H9 (cell line): ENCODE data around the gene ETV6. TPM values are rescaled to one million over a fixed set of nuclear protein-coding genes. Genes with fewer than 3 reads are reported as not detected.

Experiments
- DNase-seq: peaks from one replicate; pipeline ENCODE4 v3.0.0-alpha.2; 2017
- H2AFZ ChIP-seq: one replicate; pipeline ENCODE4 v1.6.1; 2013; ENCODE audit warnings: mild to moderate bottlenecking, low read length, control low read depth, moderate library complexity
- H2AK5ac ChIP-seq: 2 replicates; pipeline ENCODE4 v1.6.1; 2013; ENCODE audit warnings: low read length, control low read depth, mixed read lengths; ENCODE audit not compliant: insufficient read length
- H2BK120ac ChIP-seq: one replicate; pipeline ENCODE4 v1.6.1; 2013; ENCODE audit warnings: low read depth, mild to moderate bottlenecking, low read length, control low read depth, inconsistent platforms; ENCODE audit not compliant: poor library complexity, severe bottlenecking
- H2BK12ac ChIP-seq: 2 replicates; pipeline ENCODE4 v1.6.1; 2013; ENCODE audit warnings: low read length, control low read depth, mixed read lengths, low read depth; ENCODE audit not compliant: insufficient read length
- H2BK15ac ChIP-seq: 2 replicates; pipeline ENCODE4 v1.6.1; 2013; ENCODE audit warnings: low read depth, low read length, control low read depth
- H2BK20ac ChIP-seq: one replicate; pipeline ENCODE4 v1.6.1; 2013; ENCODE audit warnings: low read depth, mild to moderate bottlenecking, low read length, control low read depth, inconsistent platforms; ENCODE audit not compliant: poor library complexity, severe bottlenecking
- H2BK5ac ChIP-seq: 2 replicates; pipeline ENCODE4 v1.6.1; 2013; ENCODE audit warnings: low read length, control low read depth, mixed read lengths; ENCODE audit not compliant: insufficient read length
- H3K14ac ChIP-seq: 2 replicates; pipeline ENCODE4 v1.6.1; 2013; ENCODE audit warnings: low read length, control low read depth; ENCODE audit not compliant: insufficient read depth
- H3K18ac ChIP-seq: 2 replicates; pipeline ENCODE4 v1.6.1; 2013; ENCODE audit warnings: low read depth, mild to moderate bottlenecking, mixed read lengths, low read length, control low read depth; ENCODE audit not compliant: insufficient read length
- H3K23ac ChIP-seq: 2 replicates; pipeline ENCODE4 v1.6.1; 2013; ENCODE audit warnings: low read length, control low read depth, mixed read lengths, low read depth; ENCODE audit not compliant: insufficient read length
- H3K23me2 ChIP-seq: 2 replicates; pipeline ENCODE4 v1.6.1; 2013; ENCODE audit warnings: low read depth, mild to moderate bottlenecking, mixed read lengths, low read length, control low read depth; ENCODE audit not compliant: insufficient read length, poor library complexity, severe bottlenecking
- H3K27ac ChIP-seq: 2 replicates; pipeline ENCODE4 v1.5.1; 2013; ENCODE audit warnings: low read length, control low read depth, mixed read lengths, low read depth; ENCODE audit not compliant: insufficient read length
- H3K27me3 ChIP-seq: 2 replicates; pipeline ENCODE4 v1.6.1; 2013; ENCODE audit warnings: low read length, control low read depth, inconsistent platforms; ENCODE audit not compliant: insufficient read depth
- H3K4ac ChIP-seq: 2 replicates; pipeline ENCODE4 v1.6.1; 2013; ENCODE audit warnings: low read depth, mild to moderate bottlenecking, control low read depth, inconsistent platforms, low read length, moderate library complexity
- H3K4me1 ChIP-seq: 2 replicates; pipeline ENCODE4 v1.6.1; 2013; ENCODE audit warnings: low read length, control low read depth, inconsistent platforms; ENCODE audit not compliant: insufficient read depth
- H3K4me2 ChIP-seq: 2 replicates; pipeline ENCODE4 v1.6.1; 2013; ENCODE audit warnings: low read length, control low read depth, mixed read lengths; ENCODE audit not compliant: insufficient read length, insufficient read depth
- H3K56ac ChIP-seq: 2 replicates; pipeline ENCODE4 v1.6.1; 2013; ENCODE audit warnings: low read depth, mild to moderate bottlenecking, mixed read lengths, low read length, control low read depth; ENCODE audit not compliant: insufficient read length
- H3K79me1 ChIP-seq: 2 replicates; pipeline ENCODE4 v1.6.1; 2013; ENCODE audit warnings: low read depth, mild to moderate bottlenecking, moderate library complexity, low read length, control low read depth, inconsistent platforms; ENCODE audit not compliant: insufficient read depth, poor library complexity, severe bottlenecking
- H3K79me2 ChIP-seq: 2 replicates; pipeline ENCODE4 v1.6.1; 2013; ENCODE audit warnings: low read length, control low read depth, inconsistent platforms; ENCODE audit not compliant: insufficient read depth
- H3K9ac ChIP-seq: 2 replicates; pipeline ENCODE4 v1.6.1; 2013; ENCODE audit warnings: low read length, control low read depth, mixed read lengths; ENCODE audit not compliant: insufficient read length; ENCODE audit errors: extremely low read depth
- H3K9me3 ChIP-seq: one replicate; pipeline ENCODE4 v1.6.1; 2013; ENCODE audit warnings: low read depth, low read length, inconsistent platforms; ENCODE audit not compliant: control insufficient read depth
- H3T11ph ChIP-seq: one replicate; pipeline ENCODE4 v1.6.1; 2013; ENCODE audit warnings: mild to moderate bottlenecking, low read length, control low read depth, inconsistent platforms
- H4K20me1 ChIP-seq: one replicate; pipeline ENCODE4 v1.6.1; 2013; ENCODE audit not compliant: control insufficient read depth, insufficient read length, insufficient read depth
- H4K5ac ChIP-seq: 2 replicates; pipeline ENCODE4 v1.6.1; 2013; ENCODE audit warnings: low read depth, mild to moderate bottlenecking, mixed read lengths, low read length, control low read depth; ENCODE audit not compliant: insufficient read length
- H4K8ac ChIP-seq: replicated peaks from 2 replicates; pipeline ENCODE4 v1.6.1; 2013; ENCODE audit warnings: low read length, control low read depth, mixed read lengths, low read depth; ENCODE audit not compliant: insufficient read length
- H4K91ac ChIP-seq: 2 replicates; pipeline ENCODE4 v1.6.1; 2013; ENCODE audit warnings: low read depth, mild to moderate bottlenecking, moderate library complexity, mixed read lengths, low read length, control low read depth; ENCODE audit not compliant: insufficient read length
- H3K27ac Mint-ChIP-seq, 3 experiments: 2 replicates in 2 of 3; 3 replicates in 1 of 3; pipeline ENCODE4 v1.8.0; 2020 to 2021; ENCODE audit warnings: mixed read lengths in 3 of 3, mild to moderate bottlenecking in 1 of 3, moderate library complexity in 1 of 3
- H3K27me3 Mint-ChIP-seq: 2 replicates; pipeline ENCODE4 v1.8.0; 2021; ENCODE audit warnings: low read depth, mild to moderate bottlenecking, moderate library complexity, mixed read lengths
- H3K36me3 Mint-ChIP-seq, 3 experiments: 2 replicates in 2 of 3; 3 replicates in 1 of 3; pipeline ENCODE4 v1.8.0; 2020 to 2021; ENCODE audit warnings: low read depth in 3 of 3, mixed read lengths in 3 of 3; ENCODE audit not compliant: insufficient read depth in 1 of 3
- H3K4me1 Mint-ChIP-seq, 2 experiments: 2 replicates each; pipeline ENCODE4 v1.8.0; 2020; ENCODE audit warnings: mixed read lengths in 2 of 2
- H3K4me3 Mint-ChIP-seq, 2 experiments: 2 replicates in 1 of 2; 3 replicates in 1 of 2; pipeline ENCODE4 v1.8.0; 2020 to 2021; ENCODE audit warnings: mild to moderate bottlenecking in 2 of 2, mixed read lengths in 2 of 2, moderate library complexity in 1 of 2
- H3K9me3 Mint-ChIP-seq, 2 experiments: 2 replicates in 1 of 2; 3 replicates in 1 of 2; pipeline ENCODE4 v1.8.0; 2020; ENCODE audit warnings: mild to moderate bottlenecking in 2 of 2, mixed read lengths in 2 of 2, moderate library complexity in 1 of 2
- CTCF ChIP-seq: fragments of 200-600 bp; sonication (generic); conservative IDR thresholded peaks from 3 replicates; pipeline ENCODE4 v1.8.0; 2021; ENCODE audit warnings: antibody characterized with exemption, mild to moderate bottlenecking
- WGBS: extraction: QIAGEN DNeasy Blood & Tissue Kit; methylation state at CpG from one replicate; pipeline ENCODE4 v1.1.7; 2013; ENCODE audit warnings: missing lambda C conversion rate, low lambda C conversion rate, mixed read lengths; ENCODE audit not compliant: insufficient read length; ENCODE audit errors: extremely low coverage; 5-methylcytosine and 5-hydroxymethylcytosine counted together
- total RNA-seq: library from RNA; stranded (reverse); gene quantifications from 2 replicates; pipeline ENCODE4 v1.2.1, GENCODE V29; 2021

Gene ETV6
- total RNA-seq, 1 experiment from 2014 or later = 28.7 TPM

GRCh38 chr12:11623382-11623781, 26.1 kb upstream of the ETV6 start:
- H2BK120ac ChIP-seq = no peak overlapping the region
- Mint-ChIP-seq H3K4me1 (peaks cover 35 to 38% of the 10 kb centered on the region in 2 experiments), H3K9me3 (peaks cover 10 to 11% of the 10 kb centered on the region in 2 experiments; a peak in 4 of 5 replicates), H3K4me3 (no peak overlapping the region), H3K27ac (peak overlapping the region; percentile 65 to 89 (median 69); a peak in 6 of 7 replicates), H3K27me3 (no peaks in the 10 kb centered on the region), H3K36me3 (peaks cover 9 to 21% (median 16%) of the 10 kb centered on the region in 3 experiments)
- no peak overlapping the region for H4K91ac ChIP-seq
- no peak overlapping the region for H2AFZ ChIP-seq
- no peak overlapping the region for H3K23ac ChIP-seq
- H3K9ac ChIP-seq = no peak overlapping the region
- TF ChIP-seq CTCF = no peak
- no CpG with 5 or more reads among the region's 4 CpGs for WGBS
- no peak overlapping the region for H3K56ac ChIP-seq
- no peaks in the 10 kb centered on the region for H4K20me1 ChIP-seq
- H3K9me3 ChIP-seq = no peaks in the 10 kb centered on the region
- H2BK20ac ChIP-seq = no peak overlapping the region
- no peak overlapping the region for H3T11ph ChIP-seq
- no peak overlapping the region for H2AK5ac ChIP-seq
- peaks cover 1% of the 10 kb centered on the region; the same call in 1 of the 2 replicates for H3K79me2 ChIP-seq
- H2BK12ac ChIP-seq = no peak overlapping the region
- H2BK5ac ChIP-seq = no peak overlapping the region
- H3K4me2 ChIP-seq = no peak overlapping the region
- H3K14ac ChIP-seq = no peak overlapping the region
- DNase-seq = no peak
- H4K8ac ChIP-seq = no peak overlapping the region
- no peak overlapping the region for H3K4ac ChIP-seq
- peaks cover 16% of the 10 kb centered on the region; the same call in 1 of the 2 replicates for H3K4me1 ChIP-seq
- no peaks in the 10 kb centered on the region for H3K79me1 ChIP-seq
- no peak overlapping the region for H4K5ac ChIP-seq
- no peak overlapping the region for H3K18ac ChIP-seq
- no peaks in the 10 kb centered on the region for H3K27me3 ChIP-seq
- H3K23me2 ChIP-seq = no peaks in the 10 kb centered on the region
- peak overlapping the region; percentile 71 for H3K27ac ChIP-seq
- H2BK15ac ChIP-seq = no peak overlapping the region
